ENCODE data around the gene GPRC5A. TPM values are rescaled to one million over a fixed set of nuclear protein-coding genes. Genes with fewer than 3 reads are reported as not detected.

Gene GPRC5A
- total RNA-seq, 2 experiments from 2014 or later, result not detected

GRCh38 chr12:12902036-12902435 lies 10.7 kb downstream of the GPRC5A start:
- DNase-seq (no peak), ATAC-seq (no peak)
- Mint-ChIP-seq H3K4me1 (ENCODE audit: low read depth) (peaks cover 1% of the 10 kb centered on the region), H3K36me3 (ENCODE audit: low read depth) (no peaks in the 10 kb centered on the region), H3K27ac (no peak overlapping the region), H3K4me3 (no peak overlapping the region), H3K27me3 (ENCODE audit: low read depth) (peaks cover 12% of the 10 kb centered on the region), H3K9me3 (ENCODE audit: insufficient read depth) (no peaks in the 10 kb centered on the region)
- ChIA-PET POLR2A (no interaction called here), CTCF (no interaction called here)

- POLR2A ChIA-PET, result no interaction called here
- CTCF ChIA-PET, result no interaction called here
Observed at GRCh38 chr12:12903642-12904609, 12.6 kb downstream of the GPRC5A start.

GRCh38 chr12:12907552-12907951 lies 16.2 kb downstream of the GPRC5A start:
- Mint-ChIP-seq H3K4me3 (no peak overlapping the region), H3K36me3 (ENCODE audit: low read depth) (no peaks in the 10 kb centered on the region), H3K27me3 (ENCODE audit: low read depth) (peaks cover 8% of the 10 kb centered on the region), H3K4me1 (ENCODE audit: low read depth) (peaks cover 21% of the 10 kb centered on the region), H3K27ac (no peak overlapping the region), H3K9me3 (ENCODE audit: insufficient read depth) (no peaks in the 10 kb centered on the region)
- no peak for ATAC-seq
- POLR2A ChIA-PET, result no interaction called here
- CTCF ChIA-PET, result interaction anchor here (0.7 to 1.5 kb wide), 4 partner anchors 9 to 303 kb away, joined by 3 read pairs; no protein-coding TSS in a partner anchor
- no peak for DNase-seq

More at GRCh38 chr12:12903642-12904609, 12.6 kb downstream of the GPRC5A start:
- no peak for DNase-seq
- H3K36me3 Mint-ChIP-seq (ENCODE audit: low read depth), result no peaks in the 10 kb centered on the region
- H3K27me3 Mint-ChIP-seq (ENCODE audit: low read depth), result peaks cover 10% of the 10 kb centered on the region
- H3K27ac Mint-ChIP-seq, result no peak overlapping the region
- H3K4me1 Mint-ChIP-seq (ENCODE audit: low read depth), result peaks cover 5% of the 10 kb centered on the region
- H3K4me3 Mint-ChIP-seq, result no peak overlapping the region
- no peaks in the 10 kb centered on the region for H3K9me3 Mint-ChIP-seq (ENCODE audit: insufficient read depth)
- ATAC-seq, result no peak

- Mint-ChIP-seq H3K9me3 (ENCODE audit: insufficient read depth) (no peaks in the 10 kb centered on the region), H3K27me3 (ENCODE audit: low read depth) (peaks cover 8% of the 10 kb centered on the region), H3K4me1 (ENCODE audit: low read depth) (peaks cover 21% of the 10 kb centered on the region), H3K27ac (no peak overlapping the region), H3K4me3 (no peak overlapping the region), H3K36me3 (ENCODE audit: low read depth) (no peaks in the 10 kb centered on the region)
- DNase-seq (no peak), ATAC-seq (no peak)
- ChIA-PET CTCF (interaction anchor here (0.7 to 1.5 kb wide), 5 partner anchors 8 to 302 kb away, joined by 3 read pairs; no protein-coding TSS in a partner anchor), POLR2A (no interaction called here)
Observed at GRCh38 chr12:12908252-12908651, 16.9 kb downstream of the GPRC5A start.

- no peak overlapping the region for H3K4me3 Mint-ChIP-seq
- DNase-seq (no peak), ATAC-seq (no peak)
- H3K27me3 Mint-ChIP-seq (ENCODE audit: low read depth), result peaks cover 8% of the 10 kb centered on the region
- ChIA-PET CTCF (interaction anchor here (0.8 to 1.2 kb wide), 4 partner anchors 11 to 302 kb away, joined by 3 to 5 read pairs (median 3); no protein-coding TSS in a partner anchor), POLR2A (no interaction called here)
- no peaks in the 10 kb centered on the region for H3K36me3 Mint-ChIP-seq (ENCODE audit: low read depth)
- no peaks in the 10 kb centered on the region for H3K9me3 Mint-ChIP-seq (ENCODE audit: insufficient read depth)
- H3K4me1 Mint-ChIP-seq (ENCODE audit: low read depth), result peaks cover 21% of the 10 kb centered on the region
- no peak overlapping the region for H3K27ac Mint-ChIP-seq
Observed at GRCh38 chr12:12908711-12909110, 17.3 kb downstream of the GPRC5A start.

- Mint-ChIP-seq H3K4me3 (no peak overlapping the region), H3K27ac (no peak overlapping the region), H3K9me3 (ENCODE audit: insufficient read depth) (no peaks in the 10 kb centered on the region), H3K4me1 (ENCODE audit: low read depth) (peaks cover 21% of the 10 kb centered on the region), H3K36me3 (ENCODE audit: low read depth) (no peaks in the 10 kb centered on the region), H3K27me3 (ENCODE audit: low read depth) (peaks cover 4% of the 10 kb centered on the region)
- DNase-seq (no peak), ATAC-seq (peak; percentile 44)
- CTCF ChIA-PET, result interaction anchor here (0.8 to 1.2 kb wide), 2 partner anchors 120 to 121 kb away, joined by 3 to 5 read pairs; no protein-coding TSS in a partner anchor
- POLR2A ChIA-PET, result no interaction called here
Observed at GRCh38 chr12:12909228-12909994, 18.0 kb downstream of the GPRC5A start.

GRCh38 chr12:12909995-12910420 lies 18.6 kb downstream of the GPRC5A start:
- Mint-ChIP-seq H3K27me3 (ENCODE audit: low read depth) (peaks cover 4% of the 10 kb centered on the region), H3K4me1 (ENCODE audit: low read depth) (peaks cover 21% of the 10 kb centered on the region), H3K9me3 (ENCODE audit: insufficient read depth) (no peaks in the 10 kb centered on the region), H3K4me3 (no peak overlapping the region), H3K36me3 (ENCODE audit: low read depth) (no peaks in the 10 kb centered on the region), H3K27ac (no peak overlapping the region)
- no peak for DNase-seq
- no peak for ATAC-seq
- ChIA-PET POLR2A (no interaction called here), CTCF (no interaction called here)

- DNase-seq (no peak), ATAC-seq (no peak)
- no peak overlapping the region for H3K27ac Mint-ChIP-seq
- H3K36me3 Mint-ChIP-seq (ENCODE audit: low read depth), result no peaks in the 10 kb centered on the region
- ChIA-PET POLR2A (no interaction called here), CTCF (no interaction called here)
- no peaks in the 10 kb centered on the region for H3K9me3 Mint-ChIP-seq (ENCODE audit: insufficient read depth)
- H3K27me3 Mint-ChIP-seq (ENCODE audit: low read depth), result peaks cover 15% of the 10 kb centered on the region
- no peak overlapping the region for H3K4me3 Mint-ChIP-seq
- peaks cover 30% of the 10 kb centered on the region for H3K4me1 Mint-ChIP-seq (ENCODE audit: low read depth)
Observed at GRCh38 chr12:12912711-12913110, 21.3 kb downstream of the GPRC5A start.

- Mint-ChIP-seq H3K36me3 (ENCODE audit: low read depth) (no peaks in the 10 kb centered on the region), H3K27ac (no peak overlapping the region), H3K4me3 (no peak overlapping the region), H3K27me3 (ENCODE audit: low read depth) (peaks cover 17% of the 10 kb centered on the region), H3K4me1 (ENCODE audit: low read depth) (peaks cover 10% of the 10 kb centered on the region), H3K9me3 (ENCODE audit: insufficient read depth) (no peaks in the 10 kb centered on the region)
- ATAC-seq, result no peak
- DNase-seq, result no peak
- ChIA-PET CTCF (interaction anchor here (1.3 to 4.0 kb wide), 19 partner anchors 15 to 339 kb away, joined by 3 to 82 read pairs (median 6); partner anchors contain the start of gene FAM234B), POLR2A (interaction anchor here (1.6 kb wide), 1 partner anchor 70 kb away, joined by 3 read pairs; no protein-coding TSS in a partner anchor)
Observed at GRCh38 chr12:12915656-12916055, 24.3 kb downstream of the GPRC5A start.

GRCh38 chr12:12916135-12916944 lies 25.0 kb downstream of the GPRC5A start:
- Mint-ChIP-seq H3K4me1 (ENCODE audit: low read depth) (peaks cover 10% of the 10 kb centered on the region), H3K27ac (no peak overlapping the region), H3K9me3 (ENCODE audit: insufficient read depth) (no peaks in the 10 kb centered on the region), H3K4me3 (no peak overlapping the region), H3K36me3 (ENCODE audit: low read depth) (no peaks in the 10 kb centered on the region), H3K27me3 (ENCODE audit: low read depth) (peaks cover 17% of the 10 kb centered on the region)
- ChIA-PET CTCF (interaction anchor here (0.7 to 4.0 kb wide), 45 partner anchors 9 to 1270 kb away, joined by 3 to 82 read pairs (median 4); partner anchors contain the start of genes EMP1 and FAM234B), POLR2A (interaction anchor here (1.0 to 1.6 kb wide), 2 partner anchors 69 to 296 kb away, joined by 3 to 5 read pairs; no protein-coding TSS in a partner anchor)
- DNase-seq, result peak; percentile 90
- peak; percentile 99 for ATAC-seq

- Mint-ChIP-seq H3K9me3 (ENCODE audit: insufficient read depth) (no peaks in the 10 kb centered on the region), H3K27me3 (ENCODE audit: low read depth) (peaks cover 14% of the 10 kb centered on the region), H3K27ac (no peak overlapping the region), H3K4me3 (no peak overlapping the region), H3K36me3 (ENCODE audit: low read depth) (no peaks in the 10 kb centered on the region), H3K4me1 (ENCODE audit: low read depth) (peaks cover 10% of the 10 kb centered on the region)
- no peak for ATAC-seq
- POLR2A ChIA-PET, result no interaction called here
- CTCF ChIA-PET, result interaction anchor here (1.1 to 4.0 kb wide), 3 partner anchors 66 to 294 kb away, joined by 7 to 82 read pairs (median 36); no protein-coding TSS in a partner anchor
- no peak for DNase-seq
Observed at GRCh38 chr12:12917517-12917916, 26.2 kb downstream of the GPRC5A start.

All from activated CD8-positive, alpha-beta T cell treated with anti-CD3 and anti-CD28 coated beads, Interleukin-2, amount 10 ng/mL, durations not matched to agents 7 days and 5 days (primary cell).